Skeletal muscle tissue (tissue), 4 donors: ENCODE results near the gene TAOK3. TPM values are rescaled to one million over a fixed set of nuclear protein-coding genes. Genes with fewer than 3 reads are reported as not detected.
"Not testable (repeated sequence)": the region's sequence is repeated elsewhere in the genome, so short reads cannot be mapped to it uniquely, and the experiment has no call there.

Source experiments
- H3K27ac ChIP-seq: one replicate; pipeline ENCODE4 v1.7.0; 2013; ENCODE audit warnings: mild to moderate bottlenecking, low read depth, low read length, inconsistent platforms
- H3K27me3 ChIP-seq, 3 donors: one replicate each; pipeline ENCODE4 v1.7.0; 2013; ENCODE audit warnings: low read length in 3 of 3; ENCODE audit not compliant: control insufficient read depth in 3 of 3, insufficient read depth in 3 of 3
- H3K36me3 ChIP-seq, 3 donors: one replicate each; pipeline ENCODE4 v1.7.0; 2013; ENCODE audit warnings: low read length in 3 of 3; ENCODE audit not compliant: control insufficient read depth in 3 of 3, insufficient read depth in 3 of 3
- H3K4me1 ChIP-seq, 3 donors: one replicate each; pipeline ENCODE4 v1.7.0; 2013; ENCODE audit warnings: low read length in 3 of 3, mild to moderate bottlenecking in 3 of 3; ENCODE audit not compliant: control insufficient read depth in 3 of 3, insufficient read depth in 3 of 3
- H3K4me3 ChIP-seq, 3 donors: one replicate each; pipeline ENCODE4 v1.7.0; 2013; ENCODE audit warnings: low read length in 3 of 3
- H3K9ac ChIP-seq, 3 donors: one replicate each; pipeline ENCODE4 v1.7.0; 2013; ENCODE audit warnings: low read length in 3 of 3, mild to moderate bottlenecking in 3 of 3, moderate library complexity in 2 of 3, low read depth in 1 of 3
- H3K9me3 ChIP-seq, 3 donors: one replicate each; pipeline ENCODE4 v1.7.0; 2013; ENCODE audit warnings: low read length in 3 of 3; ENCODE audit not compliant: control insufficient read depth in 3 of 3
- total RNA-seq: library from RNA; depleted of rRNA; stranded (reverse); fragments of >200 nt; gene quantifications from one replicate; pipeline ENCODE4 v1.2.3, GENCODE V29; 2014
- donor health status: Osteomylitis.

TAOK3 gene
- 9.4 TPM for total RNA-seq

DNA sequence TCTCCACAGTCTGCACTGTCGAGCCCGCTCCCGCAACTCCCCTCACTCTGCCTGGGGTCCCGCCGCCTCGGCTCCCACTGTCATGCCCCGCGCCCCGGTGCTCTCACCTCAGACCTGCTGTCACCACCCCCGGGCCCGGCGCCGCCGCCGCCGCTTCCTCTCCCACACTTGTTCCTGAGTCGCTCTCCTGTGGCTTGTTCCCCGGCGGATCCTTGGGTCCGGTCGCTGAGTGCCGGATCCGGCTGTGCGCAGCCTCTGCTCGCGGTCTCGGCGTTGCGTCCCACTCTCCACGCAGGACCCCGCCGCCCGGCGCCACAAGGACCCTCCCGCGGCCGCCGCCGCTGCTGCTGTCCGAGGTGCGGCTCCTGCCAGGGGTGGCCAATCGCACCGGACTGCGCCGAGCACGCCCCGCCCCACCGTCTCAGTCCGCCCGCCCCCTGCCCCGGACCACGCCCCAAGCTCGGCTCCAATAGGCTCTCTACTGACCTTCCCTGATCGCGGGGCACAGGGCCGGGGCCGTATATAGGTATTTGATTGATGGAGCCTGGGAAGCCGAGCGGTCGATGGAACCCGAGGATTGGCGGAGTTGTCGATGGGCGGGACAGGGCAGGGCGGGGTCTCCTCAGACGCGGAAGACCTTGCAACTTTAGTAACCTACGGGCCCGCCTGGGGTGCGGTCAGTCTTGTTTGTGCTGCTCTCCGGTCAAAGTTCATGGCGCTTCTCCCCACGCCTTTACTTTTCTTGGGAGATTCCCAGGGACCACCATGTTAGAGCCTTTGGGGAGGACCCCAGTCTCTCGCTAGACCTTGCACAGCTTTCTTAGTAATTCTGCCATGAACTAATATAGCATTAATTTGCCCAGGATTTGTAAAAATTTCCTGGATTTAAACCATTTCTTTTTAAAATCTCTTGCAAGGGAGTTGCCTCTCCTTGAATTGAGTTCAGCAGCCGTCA is at the start of gene TAOK3:
TAOK3 (minus strand) TSS at position 367 of the 955 bp plus-strand sequence. CDS start 117,340 bp downstream, outside the sequence.
- Histone ChIP-seq H3K9me3 (no peaks in the 10 kb centered on the region), H3K27me3 (no peaks in the 10 kb centered on the region), H3K9ac (peak within 1 kb of the TSS; percentile 87 to 96 (median 87)), H3K4me3 (peak within 1 kb of the TSS; percentile 87 to 93 (median 92)), H3K27ac (peak within 1 kb of the TSS; percentile 92), H3K36me3 (no peaks in the 10 kb centered on the region), H3K4me1 (peaks cover 27 to 43% (median 37%) of the 10 kb centered on the region in 3 donors)

DNA sequence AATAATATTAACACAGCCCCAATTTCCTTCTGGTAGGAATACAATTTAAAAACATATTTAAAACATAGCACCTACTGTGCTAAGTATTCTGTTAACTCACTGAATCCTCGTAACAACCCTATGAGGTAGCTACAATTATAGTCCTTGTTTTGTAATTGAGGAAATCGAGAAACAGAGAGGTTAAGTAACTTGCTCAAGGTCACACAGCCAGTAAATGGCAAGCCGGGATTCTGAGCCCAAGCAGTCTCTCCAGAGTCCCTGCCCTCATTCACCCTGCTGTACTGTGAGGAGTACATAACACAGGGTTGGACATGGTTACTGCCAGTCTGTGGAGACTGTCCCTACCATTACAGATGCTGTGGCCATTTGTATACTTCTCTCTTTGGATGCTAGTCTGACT is 48.0 kb upstream of the TAOK3 start:
- no peak overlapping the region for H3K9ac ChIP-seq
- no peaks in the 10 kb centered on the region for H3K27me3 ChIP-seq
- no peaks in the 10 kb centered on the region for H3K4me1 ChIP-seq
- no peaks in the 10 kb centered on the region for H3K9me3 ChIP-seq
- H3K27ac ChIP-seq: no peak overlapping the region
- no peak overlapping the region for H3K4me3 ChIP-seq
- peaks cover 6 to 7% (median 6%) of the 10 kb centered on the region in 3 donors for H3K36me3 ChIP-seq

GRCh38 chr12:118418385-118419057 is 45.8 kb upstream of the TAOK3 start:
- H3K27me3 ChIP-seq: no peaks in the 10 kb centered on the region

GRCh38 chr12:118417942-118418341 is 45.2 kb upstream of the TAOK3 start:
- peaks cover 19 to 31% (median 30%) of the 10 kb centered on the region in 3 donors for H3K36me3 ChIP-seq
- H3K9me3 ChIP-seq: no peaks in the 10 kb centered on the region
- no peak overlapping the region for H3K4me3 ChIP-seq
- H3K4me1 ChIP-seq: no peaks in the 10 kb centered on the region
- no peaks in the 10 kb centered on the region for H3K27me3 ChIP-seq
- H3K27ac ChIP-seq: no peak overlapping the region
- H3K9ac ChIP-seq: no peak overlapping the region

More at GRCh38 chr12:118418385-118419057, 45.8 kb upstream of the TAOK3 start:
- Histone ChIP-seq H3K4me1 (no peaks in the 10 kb centered on the region), H3K9me3 (no peaks in the 10 kb centered on the region), H3K27ac (no peak overlapping the region), H3K9ac (no peak overlapping the region), H3K4me3 (no peak overlapping the region), H3K36me3 (peaks cover 15 to 27% (median 25%) of the 10 kb centered on the region in 3 donors)

DNA sequence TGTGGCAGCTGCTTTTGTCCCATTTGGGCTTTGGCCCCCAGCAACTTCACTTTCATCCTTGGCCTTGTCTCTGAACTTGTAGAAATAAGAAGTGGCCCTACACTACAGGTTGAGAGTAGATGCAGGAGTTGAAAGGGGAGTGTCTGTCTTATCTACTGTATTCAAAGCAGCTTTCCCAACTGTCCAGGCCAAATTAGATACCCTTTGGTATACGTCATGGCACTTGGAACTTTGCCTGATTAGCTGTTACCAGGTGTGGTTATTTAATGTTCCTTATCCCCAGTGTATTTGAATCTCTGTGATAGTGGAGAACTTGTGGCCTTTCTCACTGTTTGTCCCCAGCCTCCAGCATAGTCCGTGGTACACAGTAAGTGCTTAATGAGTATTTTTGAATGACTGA is 37.1 kb upstream of the TAOK3 start:
- no peaks in the 10 kb centered on the region for H3K27me3 ChIP-seq
- H3K9me3 ChIP-seq: no peaks in the 10 kb centered on the region
- no peak overlapping the region for H3K9ac ChIP-seq
- H3K4me3 ChIP-seq: no peak overlapping the region
- H3K4me1 ChIP-seq: no peaks in the 10 kb centered on the region
- no peak overlapping the region for H3K27ac ChIP-seq
- H3K36me3 ChIP-seq: peaks cover 15 to 52% (median 48%) of the 10 kb centered on the region in 3 donors

GRCh38 chr12:118408241-118408640 is 35.5 kb upstream of the TAOK3 start:
- H3K27ac ChIP-seq, H3K4me1 ChIP-seq, H3K9me3 ChIP-seq, H3K4me3 ChIP-seq, H3K27me3 ChIP-seq, H3K9ac ChIP-seq: not testable (repeated sequence)
- peaks cover 15 to 48% (median 46%) of the 10 kb centered on the region in 3 donors for H3K36me3 ChIP-seq

DNA sequence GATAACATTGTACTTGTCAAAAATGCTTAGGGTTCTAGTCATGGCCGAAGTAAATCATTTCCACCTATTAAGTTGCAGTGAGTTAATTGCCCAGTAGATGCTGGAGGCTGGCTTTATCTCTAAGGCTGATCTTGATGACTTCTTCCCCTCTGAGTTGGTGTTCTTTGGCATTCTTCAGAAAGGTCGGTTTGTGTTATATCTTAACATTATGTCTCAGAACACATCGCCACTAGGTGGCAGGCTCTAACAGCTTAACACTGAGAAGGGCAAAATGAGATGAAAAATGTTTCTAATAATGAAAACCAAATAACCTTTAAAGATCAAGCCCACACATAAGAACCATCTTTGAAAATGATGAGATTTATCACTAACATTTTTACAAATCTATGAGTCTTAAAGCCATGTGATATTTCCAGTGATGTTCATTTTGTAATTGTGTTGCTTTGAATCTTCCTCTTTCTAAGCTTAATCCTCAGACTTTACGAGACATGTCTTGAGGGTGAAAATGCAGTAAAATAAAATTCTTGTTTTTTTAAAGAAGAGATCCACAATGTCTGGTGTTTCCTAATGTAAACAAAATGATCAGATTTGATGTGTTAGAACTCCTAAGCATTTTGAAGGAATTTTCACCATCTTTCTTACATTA is 32.3 kb upstream of the TAOK3 start:
- Histone ChIP-seq H3K27ac (no peak overlapping the region), H3K4me3 (no peak overlapping the region), H3K27me3 (no peaks in the 10 kb centered on the region), H3K4me1 (no peaks in the 10 kb centered on the region), H3K9ac (no peak overlapping the region), H3K36me3 (peaks cover 14 to 51% (median 48%) of the 10 kb centered on the region in 3 donors), H3K9me3 (no peaks in the 10 kb centered on the region)

DNA sequence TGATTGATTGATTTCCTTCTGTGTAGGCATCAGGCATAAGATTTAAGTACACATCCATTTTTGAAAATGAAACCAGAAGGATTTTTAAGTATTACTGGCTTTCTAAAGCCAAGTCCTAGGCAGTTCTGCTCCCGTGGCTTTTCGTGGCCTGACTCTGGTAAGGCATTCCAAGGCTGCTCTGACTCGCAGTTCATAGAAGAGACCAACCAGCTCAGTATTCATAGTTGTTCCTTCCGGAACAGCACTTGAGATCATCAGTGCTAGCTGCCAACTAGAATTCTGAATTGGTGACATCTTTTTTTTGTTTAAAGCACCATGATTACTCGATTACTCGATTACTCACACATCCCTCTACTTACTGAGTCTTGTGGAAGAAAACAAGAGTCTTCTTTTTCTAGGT is 29.5 kb upstream of the TAOK3 start:
- Histone ChIP-seq H3K27me3 (no peaks in the 10 kb centered on the region), H3K27ac (no peak overlapping the region), H3K9me3 (no peaks in the 10 kb centered on the region), H3K36me3 (peaks cover 20 to 70% (median 56%) of the 10 kb centered on the region in 3 donors), H3K4me3 (no peak overlapping the region), H3K4me1 (no peaks in the 10 kb centered on the region), H3K9ac (no peak overlapping the region)

GRCh38 chr12:118398940-118399339 is 26.2 kb upstream of the TAOK3 start:
- H3K9me3 ChIP-seq: no peaks in the 10 kb centered on the region
- H3K27ac ChIP-seq: no peak overlapping the region
- H3K9ac ChIP-seq: no peak overlapping the region
- H3K4me3 ChIP-seq: no peak overlapping the region
- H3K27me3 ChIP-seq: no peaks in the 10 kb centered on the region
- peaks cover 20 to 72% (median 60%) of the 10 kb centered on the region in 3 donors for H3K36me3 ChIP-seq
- peaks cover 0 to 5% (median 2%) of the 10 kb centered on the region in 3 donors for H3K4me1 ChIP-seq
